ENCODE results near the gene STARD3NL. TPM values are rescaled to one million over a fixed set of nuclear protein-coding genes. Genes with fewer than 3 reads are reported as not detected.
"Not testable (repeated sequence)": the region's sequence is repeated elsewhere in the genome, so short reads cannot be mapped to it uniquely, and the experiment has no call there.

Gene STARD3NL
- total RNA-seq, 1 donor, result 99.3 TPM

- no peak for DNase-seq (ENCODE audit: low read depth)
- H3K4me3 ChIP-seq (ENCODE audit: low read depth, low read length), result no peak overlapping the region
- no peak for TF ChIP-seq CTCF (IDR thresholded peaks at IDR 0.05; ENCODE audit: insufficient read depth, low read depth, low read length)
Observed at GRCh38 chr7:38262545-38262944, 84.5 kb downstream of the STARD3NL start.

- not testable (repeated sequence) for DNase-seq (ENCODE audit: low read depth); H3K4me3 ChIP-seq (ENCODE audit: low read depth, low read length)
Observed at GRCh38 chr7:38263274-38263673, 85.2 kb downstream of the STARD3NL start.

- H3K4me3 ChIP-seq (ENCODE audit: low read depth, low read length); DNase-seq (ENCODE audit: low read depth): not testable (repeated sequence)
Observed at GRCh38 chr7:38264602-38265001, 86.6 kb downstream of the STARD3NL start.

GRCh38 chr7:38265958-38266357, 87.9 kb downstream of the STARD3NL start:
- H3K4me3 ChIP-seq (ENCODE audit: low read depth, low read length); DNase-seq (ENCODE audit: low read depth): not testable (repeated sequence)

- not testable (repeated sequence) for DNase-seq (ENCODE audit: low read depth); H3K4me3 ChIP-seq (ENCODE audit: low read depth, low read length)
Observed at GRCh38 chr7:38269704-38270346, 91.8 kb downstream of the STARD3NL start.

- DNase-seq (ENCODE audit: low read depth); H3K4me3 ChIP-seq (ENCODE audit: low read depth, low read length): not testable (repeated sequence)
Observed at GRCh38 chr7:38270405-38270804, 92.4 kb downstream of the STARD3NL start.

GRCh38 chr7:38273286-38273995, 95.4 kb downstream of the STARD3NL start, which contains the start of gene TARP:
TARP (minus strand) TSS chr7:38273636.
- DNase-seq (ENCODE audit: low read depth), result no peak
- TF ChIP-seq CTCF (IDR thresholded peaks at IDR 0.05; ENCODE audit: insufficient read depth, low read depth, low read length), result no peak
- no peak within 1 kb of the TSS for H3K4me3 ChIP-seq (ENCODE audit: low read depth, low read length)

- no peak for TF ChIP-seq CTCF (IDR thresholded peaks at IDR 0.05; ENCODE audit: insufficient read depth, low read depth, low read length)
- H3K4me3 ChIP-seq (ENCODE audit: low read depth, low read length), result no peak overlapping the region
- no peak for DNase-seq (ENCODE audit: low read depth)
Observed at GRCh38 chr7:38274486-38274885, 96.4 kb downstream of the STARD3NL start.

GRCh38 chr7:38274927-38275620, 97.0 kb downstream of the STARD3NL start:
- no peak for TF ChIP-seq CTCF (IDR thresholded peaks at IDR 0.05; ENCODE audit: insufficient read depth, low read depth, low read length)
- no peak for DNase-seq (ENCODE audit: low read depth)
- no peak overlapping the region for H3K4me3 ChIP-seq (ENCODE audit: low read depth, low read length)

Data from fibroblast of villous mesenchyme (primary cell).